OCI-LY1 (cell line): ENCODE measurements around the gene COMMD7.

Source experiments
- CTCF ChIP-seq: fragments of 200-600 bp; sonication (generic), shearing (Covaris generic); IDR thresholded peaks from 2 replicates; pipeline ENCODE4 v1.5.1; 2017; ENCODE audit warnings: mild to moderate bottlenecking, antibody characterized with exemption, low read length, moderate library complexity, mixed read lengths
- EZH2 ChIP-seq: fragments of 200-600 bp; sonication (generic), shearing (Covaris generic); IDR thresholded peaks from 2 replicates; pipeline ENCODE4 v1.8.0; 2017; ENCODE audit warnings: borderline replicate concordance, mixed run types, mild to moderate bottlenecking, antibody characterized with exemption, low read length, moderate library complexity, mixed read lengths

- no peak for TF ChIP-seq CTCF
- TF ChIP-seq EZH2 = no peak
Observed at GRCh38 chr20:32749914-32750637, 6.8 kb upstream of the COMMD7 start.
